Neural cell (in vitro differentiated cells): ENCODE data around the gene PPP2R1A.

Experiments used
- EP300 ChIP-seq: fragments of 450-650 bp; conservative IDR thresholded peaks from 2 replicates; pipeline ENCODE4 v1.6.1; 2014; ENCODE audit warnings: antibody characterized with exemption, mild to moderate bottlenecking, moderate library complexity; ENCODE audit not compliant: poor library complexity, severe bottlenecking
- EZH2 ChIP-seq: fragments of 200-600, 300-800 bp; shearing (Covaris generic), sonication (generic); IDR thresholded peaks from 2 replicates; pipeline ENCODE4 v1.6.1; 2014; ENCODE audit warnings: antibody characterized with exemption, low read length, borderline replicate concordance, mild to moderate bottlenecking; ENCODE audit not compliant: insufficient read depth, poor library complexity, severe bottlenecking
- POLR2AphosphoS5 ChIP-seq: IDR thresholded peaks from 2 replicates; pipeline ENCODE4 v1.6.1; 2012
- RAD21 ChIP-seq: fragments of 450-650 bp; conservative IDR thresholded peaks from 2 replicates; pipeline ENCODE4 v1.6.1; 2014; ENCODE audit warnings: antibody characterized with exemption, mild to moderate bottlenecking, moderate library complexity
- SMC3 ChIP-seq: fragments of 450-650 bp; conservative IDR thresholded peaks from 2 replicates; pipeline ENCODE4 v1.6.1; 2014; ENCODE audit warnings: antibody characterized with exemption, mild to moderate bottlenecking, moderate library complexity; ENCODE audit not compliant: poor library complexity
- TF ChIP-seq, protein P1 (sequence below): fragments of 450-650 bp; IDR thresholded peaks from 2 replicates; pipeline ENCODE4 v1.5.1; 2014; ENCODE audit warnings: antibody characterized with exemption, mild to moderate bottlenecking, moderate library complexity; ENCODE audit not compliant: poor library complexity, severe bottlenecking

DNA sequence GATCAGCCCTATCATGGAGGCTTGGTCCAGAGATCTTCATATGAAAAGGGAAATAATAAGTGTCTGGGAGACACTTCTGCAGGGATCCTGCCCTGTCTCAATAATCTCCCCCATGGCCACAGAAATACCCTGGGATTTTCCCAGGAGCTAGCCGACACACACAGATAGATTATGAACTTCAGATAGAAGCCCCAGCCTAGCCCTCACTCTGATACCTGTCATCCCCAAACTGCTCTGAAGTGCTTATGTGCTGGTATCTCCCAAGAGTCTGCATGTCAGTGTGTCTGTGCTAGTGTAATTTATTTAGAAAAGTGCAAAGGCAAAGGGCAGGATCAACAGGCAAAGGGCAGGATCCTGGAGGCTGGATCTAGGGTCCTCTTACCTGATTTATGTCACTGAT lies 40.8 kb downstream of the PPP2R1A start:
- TF ChIP-seq POLR2AphosphoS5 = no peak
- TF ChIP-seq, protein P1, sequence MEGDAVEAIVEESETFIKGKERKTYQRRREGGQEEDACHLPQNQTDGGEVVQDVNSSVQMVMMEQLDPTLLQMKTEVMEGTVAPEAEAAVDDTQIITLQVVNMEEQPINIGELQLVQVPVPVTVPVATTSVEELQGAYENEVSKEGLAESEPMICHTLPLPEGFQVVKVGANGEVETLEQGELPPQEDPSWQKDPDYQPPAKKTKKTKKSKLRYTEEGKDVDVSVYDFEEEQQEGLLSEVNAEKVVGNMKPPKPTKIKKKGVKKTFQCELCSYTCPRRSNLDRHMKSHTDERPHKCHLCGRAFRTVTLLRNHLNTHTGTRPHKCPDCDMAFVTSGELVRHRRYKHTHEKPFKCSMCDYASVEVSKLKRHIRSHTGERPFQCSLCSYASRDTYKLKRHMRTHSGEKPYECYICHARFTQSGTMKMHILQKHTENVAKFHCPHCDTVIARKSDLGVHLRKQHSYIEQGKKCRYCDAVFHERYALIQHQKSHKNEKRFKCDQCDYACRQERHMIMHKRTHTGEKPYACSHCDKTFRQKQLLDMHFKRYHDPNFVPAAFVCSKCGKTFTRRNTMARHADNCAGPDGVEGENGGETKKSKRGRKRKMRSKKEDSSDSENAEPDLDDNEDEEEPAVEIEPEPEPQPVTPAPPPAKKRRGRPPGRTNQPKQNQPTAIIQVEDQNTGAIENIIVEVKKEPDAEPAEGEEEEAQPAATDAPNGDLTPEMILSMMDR = no peak
- no peak for TF ChIP-seq SMC3
- TF ChIP-seq EZH2 = no peak
- no peak for TF ChIP-seq RAD21
- TF ChIP-seq EP300 = no peak
